MM.1S (cell line): ENCODE measurements around the gene CCDC91.
A peak's percentile ranks its signal among the peaks of the same experiment; 100 is the strongest.

Experiments used
- DNase-seq: peaks from one replicate; pipeline ENCODE4 v3.0.0-alpha.2; 2015
- H2AFZ ChIP-seq: fragments of 300-600 bp; sonication (generic); 2 replicates; pipeline ENCODE4 v1.6.0; 2016; ENCODE audit warnings: antibody characterized with exemption, low read length
- H3F3A ChIP-seq: fragments of 300-600 bp; sonication (generic); 2 replicates; pipeline ENCODE4 v1.6.1; 2016; ENCODE audit warnings: mild to moderate bottlenecking, antibody characterized with exemption, low read length, moderate library complexity, mixed read lengths; ENCODE audit not compliant: insufficient read depth
- H3K27ac ChIP-seq: fragments of 300-600 bp; sonication (generic); 2 replicates; pipeline ENCODE4 v1.5.1; 2016; ENCODE audit warnings: mild to moderate bottlenecking, low read length
- H3K27me3 ChIP-seq: fragments of 300-600 bp; sonication (generic); replicated peaks from 2 replicates; pipeline ENCODE4 v1.6.0; 2016; ENCODE audit warnings: low read length; ENCODE audit not compliant: insufficient read depth
- H3K36me3 ChIP-seq: fragments of 300-600 bp; sonication (generic); replicated peaks from 2 replicates; pipeline ENCODE4 v1.6.1; 2016; ENCODE audit warnings: mild to moderate bottlenecking, low read length, mixed read lengths; ENCODE audit not compliant: insufficient read depth
- H3K4me1 ChIP-seq: fragments of 300-600 bp; sonication (generic); 2 replicates; pipeline ENCODE4 v1.6.1; 2016; ENCODE audit warnings: low read length, mixed read lengths
- H3K4me2 ChIP-seq: fragments of 300-600 bp; sonication (generic); 2 replicates; pipeline ENCODE4 v1.6.0; 2016; ENCODE audit warnings: low read depth, low read length
- H3K4me3 ChIP-seq: fragments of 300-600 bp; sonication (generic); 2 replicates; pipeline ENCODE4 v1.5.1; 2016; ENCODE audit warnings: low read length, mixed read lengths
- H3K79me2 ChIP-seq: fragments of 300-600 bp; sonication (generic); 2 replicates; pipeline ENCODE4 v1.6.1; 2016; ENCODE audit warnings: mixed run types, low read length, mixed read lengths
- H3K9ac ChIP-seq: fragments of 300-600 bp; sonication (generic); 2 replicates; pipeline ENCODE4 v1.6.1; 2016; ENCODE audit warnings: low read length, mixed read lengths
- H3K9me2 ChIP-seq: fragments of 300-600 bp; sonication (generic); replicated peaks from 2 replicates; pipeline ENCODE4 v1.6.1; 2016; ENCODE audit warnings: mild to moderate bottlenecking, low read length, mixed read lengths; ENCODE audit not compliant: insufficient read depth
- H3K9me3 ChIP-seq: fragments of 300-600 bp; sonication (generic); replicated peaks from 2 replicates; pipeline ENCODE4 v1.6.1; 2016; ENCODE audit warnings: mild to moderate bottlenecking, low read length, mixed read lengths; ENCODE audit not compliant: insufficient read depth
- H4K20me1 ChIP-seq: fragments of 300-600 bp; sonication (generic); 2 replicates; pipeline ENCODE4 v1.6.1; 2016; ENCODE audit warnings: mild to moderate bottlenecking, low read length, moderate library complexity, mixed read lengths; ENCODE audit not compliant: insufficient read depth
- EZH2 ChIP-seq: fragments of 300-600 bp; sonication (generic); optimal IDR thresholded peaks from 2 replicates; pipeline ENCODE3; 2017; ENCODE audit warnings: low read depth, mild to moderate bottlenecking, antibody characterized with exemption, low read length, mixed read lengths
- EZH2phosphoT487 ChIP-seq: fragments of 300-600 bp; sonication (generic); IDR thresholded peaks from 2 replicates; pipeline ENCODE4 v1.6.1; 2018; ENCODE audit warnings: antibody characterized with exemption, low read length
- TF ChIP-seq, protein P1 (sequence below): fragments of 300-600 bp; sonication (generic); IDR thresholded peaks from 2 replicates; pipeline ENCODE4 v1.5.1; 2016; ENCODE audit warnings: antibody characterized with exemption, low read length, mixed read lengths

The CCDC91 gene

GRCh38 chr12:28184375-28184774 lies 5.9 kb upstream of the CCDC91 start:
- Histone ChIP-seq H3K9ac (no peak overlapping the region), H3K27ac (no peak overlapping the region), H3K9me3 (no peaks in the 10 kb centered on the region), H3K4me1 (no peaks in the 10 kb centered on the region), H3K4me3 (no peak overlapping the region), H3K36me3 (no peaks in the 10 kb centered on the region), H3F3A (no peaks in the 10 kb centered on the region), H3K79me2 (no peaks in the 10 kb centered on the region), H3K4me2 (no peak overlapping the region), H2AFZ (no peak overlapping the region), H4K20me1 (no peaks in the 10 kb centered on the region), H3K27me3 (no peaks in the 10 kb centered on the region), H3K9me2 (no peaks in the 10 kb centered on the region)
- TF ChIP-seq, protein P1, sequence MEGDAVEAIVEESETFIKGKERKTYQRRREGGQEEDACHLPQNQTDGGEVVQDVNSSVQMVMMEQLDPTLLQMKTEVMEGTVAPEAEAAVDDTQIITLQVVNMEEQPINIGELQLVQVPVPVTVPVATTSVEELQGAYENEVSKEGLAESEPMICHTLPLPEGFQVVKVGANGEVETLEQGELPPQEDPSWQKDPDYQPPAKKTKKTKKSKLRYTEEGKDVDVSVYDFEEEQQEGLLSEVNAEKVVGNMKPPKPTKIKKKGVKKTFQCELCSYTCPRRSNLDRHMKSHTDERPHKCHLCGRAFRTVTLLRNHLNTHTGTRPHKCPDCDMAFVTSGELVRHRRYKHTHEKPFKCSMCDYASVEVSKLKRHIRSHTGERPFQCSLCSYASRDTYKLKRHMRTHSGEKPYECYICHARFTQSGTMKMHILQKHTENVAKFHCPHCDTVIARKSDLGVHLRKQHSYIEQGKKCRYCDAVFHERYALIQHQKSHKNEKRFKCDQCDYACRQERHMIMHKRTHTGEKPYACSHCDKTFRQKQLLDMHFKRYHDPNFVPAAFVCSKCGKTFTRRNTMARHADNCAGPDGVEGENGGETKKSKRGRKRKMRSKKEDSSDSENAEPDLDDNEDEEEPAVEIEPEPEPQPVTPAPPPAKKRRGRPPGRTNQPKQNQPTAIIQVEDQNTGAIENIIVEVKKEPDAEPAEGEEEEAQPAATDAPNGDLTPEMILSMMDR = no peak
- TF ChIP-seq EZH2phosphoT487 (no peak), EZH2 (no peak)
- no peak for DNase-seq

GRCh38 chr12:28186500-28186899 lies 3.8 kb upstream of the CCDC91 start:
- Histone ChIP-seq H3K9me2 (no peaks in the 10 kb centered on the region), H3K27me3 (no peaks in the 10 kb centered on the region), H4K20me1 (no peaks in the 10 kb centered on the region), H3K36me3 (no peaks in the 10 kb centered on the region), H3F3A (peaks cover 13% of the 10 kb centered on the region), H3K9ac (no peak overlapping the region), H3K4me1 (peaks cover 5% of the 10 kb centered on the region), H3K9me3 (no peaks in the 10 kb centered on the region), H2AFZ (no peak overlapping the region), H3K4me3 (no peak overlapping the region), H3K27ac (no peak overlapping the region), H3K4me2 (no peak overlapping the region), H3K79me2 (peaks cover 5% of the 10 kb centered on the region; the same call in 1 of the 2 replicates)
- TF ChIP-seq EZH2 = no peak
- TF ChIP-seq, protein P1 = no peak
- TF ChIP-seq EZH2phosphoT487 = no peak
- DNase-seq = no peak

DNA sequence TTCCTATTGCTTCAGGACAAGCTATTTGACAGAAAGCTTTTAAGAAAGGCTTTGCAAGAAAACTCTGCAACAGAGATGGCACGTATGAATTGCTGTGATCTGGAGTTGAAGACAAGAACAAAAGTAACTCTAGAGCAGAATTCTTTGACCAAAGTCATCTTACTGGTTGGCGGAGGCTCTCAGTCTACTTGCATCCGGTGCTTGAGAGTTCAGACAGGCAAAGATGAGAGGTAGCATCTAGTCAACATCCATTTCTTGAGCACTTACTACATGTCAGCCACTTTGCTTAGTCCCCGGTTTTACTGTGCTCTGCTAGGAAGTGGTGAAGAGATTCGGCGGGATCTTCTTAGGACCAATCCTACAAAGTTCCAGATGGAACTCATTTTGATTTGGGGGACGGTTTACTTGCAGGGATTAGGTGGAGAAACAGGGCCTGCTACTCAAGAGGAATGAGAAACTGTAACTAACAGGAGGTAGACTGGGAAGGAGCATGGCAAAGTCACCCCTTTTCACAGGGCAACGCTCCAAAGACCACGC lies 404 bp upstream of the CCDC91 start:
- Histone ChIP-seq H3K4me2 (peak overlapping the region; percentile 86), H3K9ac (peak overlapping the region; percentile 93), H3K4me3 (peak overlapping the region; percentile 84), H2AFZ (peak overlapping the region; percentile 74), H3K9me3 (no peaks in the 10 kb centered on the region), H3K27ac (peak overlapping the region; percentile 79; the same call in 1 of the 2 replicates), H3K36me3 (no peaks in the 10 kb centered on the region), H4K20me1 (no peaks in the 10 kb centered on the region), H3K79me2 (peaks cover 13% of the 10 kb centered on the region), H3K9me2 (no peaks in the 10 kb centered on the region), H3K4me1 (peaks cover 11% of the 10 kb centered on the region), H3F3A (peaks cover 14% of the 10 kb centered on the region), H3K27me3 (no peaks in the 10 kb centered on the region)
- no peak for DNase-seq
- TF ChIP-seq EZH2 (no peak), EZH2phosphoT487 (no peak)
- TF ChIP-seq, protein P1 = no peak
